GM15510 (cell line): ENCODE data around the gene NUCKS1.
A peak's percentile ranks its signal among the peaks of the same experiment; 100 is the strongest.

ENCODE experiments used
- POLR2A ChIP-seq: IDR thresholded peaks from 3 replicates; pipeline ENCODE4 v1.6.1; 2011; ENCODE audit warnings: borderline replicate concordance; ENCODE audit not compliant: insufficient read length; ENCODE audit errors: extremely low read depth

Gene NUCKS1

GRCh38 chr1:205672395-205672889 is 77.5 kb downstream of the NUCKS1 start:
- TF ChIP-seq POLR2A = no peak

- TF ChIP-seq POLR2A = no peak
These were observed 79.2 kb downstream of the NUCKS1 start for GRCh38 chr1:205670611-205671430.

GRCh38 chr1:205670150-205670446 is 79.9 kb downstream of the NUCKS1 start:
- no peak for TF ChIP-seq POLR2A

- peak; percentile 9 for TF ChIP-seq POLR2A
These were observed 80.4 kb downstream of the NUCKS1 start for GRCh38 chr1:205669341-205670149.

GRCh38 chr1:205668951-205669340 is 81.0 kb downstream of the NUCKS1 start:
- no peak for TF ChIP-seq POLR2A

- TF ChIP-seq POLR2A = no peak
These were observed 81.9 kb downstream of the NUCKS1 start for GRCh38 chr1:205667909-205668643.

GRCh38 chr1:205666372-205667166 is 83.4 kb downstream of the NUCKS1 start:
- no peak for TF ChIP-seq POLR2A

GRCh38 chr1:205665201-205666045 is 84.6 kb downstream of the NUCKS1 start:
- TF ChIP-seq POLR2A = no peak

GRCh38 chr1:205664399-205665017 is 85.5 kb downstream of the NUCKS1 start:
- no peak for TF ChIP-seq POLR2A

GRCh38 chr1:205663286-205663936 is 86.6 kb downstream of the NUCKS1 start:
- TF ChIP-seq POLR2A = no peak
